GM18502 (cell line): ENCODE results near the gene BTBD9.

Experiments used
- ATAC-seq: cut with Tn5 transposase; IDR thresholded peaks from one replicate; pipeline ENCODE4 v1.9.1; 2021; ENCODE audit warnings: mild to moderate bottlenecking; ENCODE audit not compliant: unreplicated experiment, poor library complexity

The BTBD9 gene

GRCh38 chr6:38404900-38405556 is 234.7 kb downstream of the BTBD9 start:
- ATAC-seq: no peak

DNA sequence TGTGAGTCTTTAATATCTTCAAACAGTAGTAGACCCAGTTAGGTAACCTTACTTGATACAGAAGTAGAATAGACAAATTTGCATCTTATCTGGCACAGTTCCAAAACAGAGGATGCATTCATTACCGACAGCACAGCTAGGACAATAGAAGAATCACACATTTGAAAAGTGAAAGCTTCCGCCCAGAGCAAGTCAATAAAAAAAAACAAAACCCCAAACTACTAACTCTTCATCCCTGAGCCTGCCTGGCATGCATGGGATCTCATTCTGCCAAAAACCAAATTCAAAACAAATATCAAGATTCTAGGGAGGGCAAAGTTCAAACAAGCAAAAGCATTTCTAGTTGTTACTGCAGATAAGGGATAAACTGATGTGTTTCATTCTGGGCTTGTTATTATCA is 235.4 kb downstream of the BTBD9 start:
- ATAC-seq: no peak

DNA sequence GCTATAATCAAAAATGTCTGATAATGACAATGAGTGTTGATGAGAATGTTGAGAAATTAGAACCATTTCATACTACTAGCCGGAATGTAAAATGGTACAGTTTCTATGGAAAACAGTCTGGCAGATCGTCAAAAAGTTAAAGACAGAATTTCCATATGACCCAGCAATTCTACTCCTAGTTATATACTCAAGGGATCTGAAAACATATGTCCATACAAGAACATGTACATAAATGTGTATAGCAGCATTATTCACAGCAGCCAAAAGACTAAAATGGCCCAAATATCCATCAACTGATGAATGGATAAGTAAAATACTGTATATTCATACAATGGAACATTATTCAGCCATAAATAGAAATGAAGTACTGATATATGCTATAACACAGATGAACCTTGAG is 236.2 kb downstream of the BTBD9 start:
- no peak for ATAC-seq

- no peak for ATAC-seq
Measured at GRCh38 chr6:38400764-38401163, 239.0 kb downstream of the BTBD9 start.

- ATAC-seq: no peak
Measured at GRCh38 chr6:38400101-38400500, 239.6 kb downstream of the BTBD9 start.

DNA sequence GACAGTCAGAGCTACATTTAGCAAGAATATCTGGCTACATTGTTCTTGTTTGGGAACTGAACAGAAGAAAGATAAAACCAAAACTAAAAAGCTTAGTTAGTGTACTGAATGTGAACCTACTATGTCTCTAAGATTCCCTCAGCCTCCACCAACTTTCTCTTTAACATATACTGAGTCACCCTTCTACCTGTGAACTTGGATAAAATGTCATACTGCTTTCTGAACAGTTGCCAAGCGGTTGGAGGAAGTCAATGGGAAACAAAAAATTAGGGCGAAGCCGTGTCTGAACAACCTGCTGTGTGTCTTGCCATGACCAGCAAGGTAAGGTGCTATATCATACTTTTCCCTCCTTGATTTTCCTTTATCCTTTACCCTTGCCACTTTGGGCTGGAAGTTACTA is 243.5 kb downstream of the BTBD9 start:
- ATAC-seq: no peak

DNA sequence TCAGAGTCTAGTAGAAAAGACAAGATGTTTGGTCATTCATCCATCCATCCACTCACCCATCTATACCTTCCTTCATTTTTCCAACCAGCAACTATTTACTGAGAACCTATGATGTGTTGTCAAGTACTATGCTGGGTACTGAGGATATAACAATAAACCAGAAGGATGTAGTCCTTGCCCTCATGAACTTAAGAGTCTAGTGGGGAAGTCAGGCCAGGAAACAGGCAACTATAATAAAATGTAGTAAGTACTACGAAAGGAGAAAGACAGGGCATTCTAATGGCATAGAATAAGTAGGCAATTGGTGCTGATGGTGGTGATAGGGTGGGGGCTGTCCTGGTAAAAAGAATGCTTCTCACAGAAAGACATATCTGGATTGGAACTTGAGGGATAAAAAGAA is 245.7 kb downstream of the BTBD9 start:
- ATAC-seq: no peak

GRCh38 chr6:38391626-38392579 is 247.8 kb downstream of the BTBD9 start:
- ATAC-seq: no peak

DNA sequence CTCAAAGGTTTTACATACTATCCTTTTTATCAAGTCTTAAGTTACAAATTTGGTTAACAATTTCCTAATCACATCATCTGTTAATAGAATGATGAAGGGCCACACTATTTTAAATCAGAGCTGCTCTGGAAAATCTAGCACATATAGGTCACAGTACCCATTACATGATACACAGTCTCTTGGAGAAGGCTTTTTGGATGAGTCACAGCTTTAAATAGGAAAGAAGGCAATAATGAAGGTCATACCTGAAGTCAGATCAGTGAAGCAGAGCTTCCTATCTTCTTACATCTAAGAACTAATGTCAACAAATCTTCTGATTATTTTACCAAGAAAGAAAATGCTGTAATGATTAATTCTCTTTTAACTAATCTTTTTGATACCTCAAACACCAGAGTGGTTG is 248.5 kb downstream of the BTBD9 start:
- ATAC-seq: no peak

GRCh38 chr6:38389875-38390274 is 249.9 kb downstream of the BTBD9 start:
- ATAC-seq: no peak

GRCh38 chr6:38387971-38388370 is 251.8 kb downstream of the BTBD9 start:
- ATAC-seq: no peak

- ATAC-seq: no peak
Measured at GRCh38 chr6:38387461-38387860, 252.3 kb downstream of the BTBD9 start.

GRCh38 chr6:38378801-38379200 is 260.9 kb downstream of the BTBD9 start:
- no peak for ATAC-seq

DNA sequence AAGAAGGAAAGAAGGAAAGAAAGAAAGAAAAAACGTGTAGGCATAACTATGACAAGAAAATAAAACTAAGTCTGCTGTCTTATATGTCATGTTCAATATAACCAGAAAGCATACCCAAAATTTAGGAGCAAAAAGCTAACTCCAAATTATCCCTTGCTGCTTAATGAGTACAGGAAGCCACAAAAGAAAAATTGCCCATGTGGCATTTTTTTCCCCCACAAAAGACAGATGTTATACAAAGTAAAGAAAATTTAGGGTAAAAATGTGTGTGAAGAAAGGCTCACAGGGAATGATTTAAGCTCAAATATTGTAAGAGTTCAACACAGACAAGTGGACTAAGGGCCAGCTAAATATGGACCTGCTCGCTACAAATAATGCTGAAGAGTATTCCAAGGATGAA is 263.8 kb downstream of the BTBD9 start:
- ATAC-seq: no peak

DNA sequence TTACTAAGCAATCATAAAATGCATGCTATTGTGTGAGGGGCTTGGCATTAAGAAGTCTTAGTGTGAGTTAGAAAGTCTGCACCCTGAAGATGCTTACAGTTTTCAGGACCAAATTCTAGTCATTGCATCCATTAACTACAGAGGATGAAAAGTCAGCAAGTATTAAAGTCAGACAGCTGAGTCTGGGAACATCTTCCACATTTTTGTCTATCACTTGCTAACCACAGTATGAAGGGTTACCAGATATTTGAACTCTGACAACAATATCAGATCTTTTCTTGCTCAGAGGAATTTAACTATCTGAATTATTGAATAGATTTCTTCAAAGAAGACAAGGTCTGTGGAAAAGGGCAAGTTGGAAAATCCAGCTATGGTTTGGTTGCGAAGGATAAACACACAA is 264.4 kb downstream of the BTBD9 start:
- ATAC-seq: no peak

DNA sequence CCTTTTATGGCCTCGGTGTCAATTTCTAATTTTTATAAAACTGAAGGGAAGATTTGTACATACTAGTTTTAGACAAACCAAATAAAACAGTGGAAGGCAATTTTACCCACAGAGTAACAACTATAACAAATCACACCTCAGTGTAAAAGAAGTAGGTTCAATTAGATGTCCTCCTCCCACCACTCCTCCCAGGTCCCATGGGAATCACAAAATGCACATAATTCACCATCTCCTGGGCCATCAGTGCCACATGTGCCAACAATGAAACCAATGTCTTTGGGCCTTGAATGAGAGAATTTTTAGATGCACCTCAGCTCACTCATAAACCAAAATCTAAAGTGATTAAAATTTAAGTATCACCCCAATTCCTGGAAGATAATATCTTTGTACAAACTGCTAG is 267.8 kb downstream of the BTBD9 start:
- ATAC-seq: no peak

- no peak for ATAC-seq
Measured at GRCh38 chr6:38370653-38371601, 268.8 kb downstream of the BTBD9 start.

- ATAC-seq: no peak
Measured at GRCh38 chr6:38367231-38367630, 272.5 kb downstream of the BTBD9 start.

DNA sequence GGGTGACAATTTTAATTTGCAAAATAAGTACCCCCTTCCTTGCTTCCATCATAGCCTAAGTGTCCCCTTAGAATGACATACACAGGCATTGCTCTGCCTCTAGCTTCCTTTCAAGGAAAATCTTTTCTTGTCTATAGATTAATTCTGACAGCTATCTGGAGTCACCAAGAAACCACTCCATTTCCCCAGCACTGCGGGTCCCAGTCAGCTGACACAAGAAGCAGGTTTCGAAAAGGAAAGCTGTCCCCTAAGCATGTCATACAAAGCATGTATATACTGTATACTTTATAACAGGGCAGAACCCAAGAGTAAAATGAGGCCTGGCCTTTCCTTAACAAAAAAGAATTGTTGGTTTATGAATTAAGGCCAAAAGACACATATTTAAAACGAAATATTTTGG is 273.5 kb downstream of the BTBD9 start:
- no peak for ATAC-seq

GRCh38 chr6:38364775-38365174 is 275.0 kb downstream of the BTBD9 start:
- ATAC-seq: no peak

- no peak for ATAC-seq
Measured at GRCh38 chr6:38364127-38364526, 275.6 kb downstream of the BTBD9 start.
